Uterus (tissue), 4 donors: ENCODE measurements around the gene MYG1. TPM values are rescaled to one million over a fixed set of nuclear protein-coding genes. Genes with fewer than 3 reads are reported as not detected.

ENCODE experiments used
- DNase-seq, 2 donors: peaks; one replicate each; pipeline ENCODE4 v3.0.0-alpha.2; 2019 to 2020
- H3K27ac ChIP-seq, 2 donors: fragments of 200-600 bp; sonication (generic); 1 replicate in 1 of 2; 2 replicates in 1 of 2; pipeline ENCODE4 v1.5.1; 2016 to 2018
- H3K27me3 ChIP-seq, 2 donors: fragments of 200-600 bp; sonication (generic); one replicate each; pipeline ENCODE4 v1.5.1; 2018 to 2019; ENCODE audit warnings: control low read depth in 1 of 2
- H3K36me3 ChIP-seq, 2 donors: fragments of 200-600 bp; sonication (generic); one replicate each; pipeline ENCODE4 v1.5.1; 2019; ENCODE audit warnings: control low read depth in 1 of 2
- H3K4me1 ChIP-seq, 2 donors: fragments of 200-600 bp; sonication (generic); one replicate each; pipeline ENCODE4 v1.5.1; 2018 to 2019; ENCODE audit warnings: control low read depth in 1 of 2
- H3K4me3 ChIP-seq, 2 donors: fragments of 200-600 bp; sonication (generic); 1 replicate in 1 of 2; 2 replicates in 1 of 2; pipeline ENCODE4 v1.5.1; 2018 to 2019; ENCODE audit warnings: mild to moderate bottlenecking in 1 of 2
- H3K9me3 ChIP-seq, 2 donors: fragments of 200-600 bp; sonication (generic); one replicate each; pipeline ENCODE4 v1.5.1; 2019; ENCODE audit warnings: control low read depth in 1 of 2
- POLR2A ChIP-seq, 2 donors: fragments of 450-650 bp; IDR thresholded peaks; one replicate each; pipeline ENCODE4 v1.6.1; 2016; ENCODE audit warnings: antibody characterized with exemption in 2 of 2, mild to moderate bottlenecking in 1 of 2, moderate library complexity in 1 of 2
- intact Hi-C: fragments of 100-400 bp; cut with DNase I; formaldehyde crosslinking; loops from one replicate; pipeline ENCODE4 v1.15.1; 2023; ENCODE audit warnings: low total_unique reads
- total RNA-seq, 4 donors: library from RNA; depleted of rRNA in 3 of 4; stranded (reverse); fragments of >200 nt in 3 of 4; gene quantifications; one replicate each; pipeline versions ENCODE4 v1.1.0 to v1.2.4, GENCODE V29; 2014 to 2023
- TF ChIP-seq, protein P1 (sequence below), 4 experiments: fragments of 200-600 bp in 2 of 4; fragments of 450-650 bp in 2 of 4; sonication (generic) in 2 of 4; IDR thresholded peaks; one replicate each; pipeline ENCODE4 v1.5.1; 2016 to 2019; ENCODE audit warnings: antibody characterized with exemption in 4 of 4, mild to moderate bottlenecking in 2 of 4, moderate library complexity in 1 of 4
- donor health status: DM: yes; HTN: yes; CAD: no.

The MYG1 gene
- total RNA-seq, 4 donors from 2014 or later = 10.2 to 59.3 (median 33.9) TPM

DNA sequence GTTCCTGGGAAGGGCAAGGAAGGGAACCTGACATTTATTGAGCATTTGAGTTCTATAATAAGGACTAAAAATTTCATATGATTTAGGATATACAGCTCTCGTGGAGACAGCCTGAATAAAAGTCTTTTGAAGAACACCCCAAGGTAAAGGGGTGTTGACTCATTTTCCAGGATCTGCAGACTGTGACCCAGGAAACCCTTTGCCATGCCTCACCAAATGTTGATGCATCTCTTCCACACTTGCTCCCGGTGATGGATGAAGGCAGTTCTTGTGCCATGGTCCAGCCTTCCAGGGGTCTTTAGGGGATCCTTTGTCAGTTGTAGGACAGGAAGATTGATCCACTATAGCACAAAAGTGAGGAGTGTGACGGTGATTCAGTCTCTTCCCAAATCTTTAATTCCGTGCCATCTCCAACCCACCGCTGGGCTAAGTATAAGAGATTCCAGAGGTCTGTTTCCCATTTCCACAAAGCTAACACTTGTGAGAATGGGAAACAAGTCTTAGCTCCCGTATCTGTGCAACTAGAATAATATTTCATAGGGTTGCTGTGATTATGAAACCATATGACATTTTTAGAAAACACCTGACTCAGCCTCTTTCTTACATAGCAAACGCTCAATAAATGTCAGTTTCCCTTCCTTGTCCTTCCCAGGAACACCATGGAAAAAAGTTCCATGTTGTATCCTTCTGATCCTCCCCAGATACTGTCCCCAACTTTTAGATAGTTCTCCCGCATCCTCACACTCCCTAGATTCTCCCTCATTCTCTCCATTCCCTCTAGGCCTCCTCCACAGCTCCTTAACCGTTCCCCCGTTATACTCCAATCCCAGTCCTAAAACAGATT, 21.1 kb downstream of the MYG1 start:
- no peak for DNase-seq
- intact Hi-C loops = no loop called here
- peak overlapping the region; percentile 88 to 89 for H3K27ac ChIP-seq

DNA sequence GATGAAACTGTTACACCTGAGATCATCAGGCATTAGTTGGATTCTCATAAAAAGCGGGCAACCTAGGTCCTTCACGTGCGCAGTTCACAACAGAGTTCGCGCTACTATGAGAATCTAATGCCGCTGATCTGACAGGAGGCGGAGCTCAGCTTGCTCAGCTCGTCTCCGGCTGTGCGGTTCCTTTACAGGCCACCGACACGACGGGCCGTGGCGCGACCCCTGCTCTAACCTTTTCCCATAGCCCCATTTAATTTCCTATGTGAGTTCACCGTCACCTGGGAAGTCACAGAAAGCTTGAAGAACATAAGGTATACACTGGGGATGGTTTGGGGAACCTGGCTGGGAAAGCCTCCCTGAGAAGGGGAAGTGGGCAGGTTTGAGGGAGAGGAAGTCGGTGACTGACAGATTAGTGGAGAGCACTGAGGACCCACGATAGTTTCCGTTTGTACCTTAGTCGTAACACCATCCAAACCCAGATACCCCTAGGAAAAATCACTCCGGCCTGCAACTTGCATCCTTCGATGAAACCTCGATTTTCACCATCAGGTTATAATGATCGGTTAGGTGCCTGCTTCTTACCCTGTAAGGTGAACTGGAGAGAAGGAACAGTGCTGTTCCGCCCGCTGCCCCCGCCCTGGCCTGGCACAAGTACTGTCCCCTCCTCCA, 24.8 kb downstream of the MYG1 start:
- Histone ChIP-seq H3K27ac (peak overlapping the region; percentile 95 to 99), H3K27me3 (no peaks in the 10 kb centered on the region), H3K4me1 (peaks cover 0 to 3% of the 10 kb centered on the region in 2 donors), H3K9me3 (no peaks in the 10 kb centered on the region), H3K36me3 (no peaks in the 10 kb centered on the region), H3K4me3 (peak overlapping the region; percentile 67 to 70)
- DNase-seq = peak; percentile 28 to 38
- TF ChIP-seq, protein P1, sequence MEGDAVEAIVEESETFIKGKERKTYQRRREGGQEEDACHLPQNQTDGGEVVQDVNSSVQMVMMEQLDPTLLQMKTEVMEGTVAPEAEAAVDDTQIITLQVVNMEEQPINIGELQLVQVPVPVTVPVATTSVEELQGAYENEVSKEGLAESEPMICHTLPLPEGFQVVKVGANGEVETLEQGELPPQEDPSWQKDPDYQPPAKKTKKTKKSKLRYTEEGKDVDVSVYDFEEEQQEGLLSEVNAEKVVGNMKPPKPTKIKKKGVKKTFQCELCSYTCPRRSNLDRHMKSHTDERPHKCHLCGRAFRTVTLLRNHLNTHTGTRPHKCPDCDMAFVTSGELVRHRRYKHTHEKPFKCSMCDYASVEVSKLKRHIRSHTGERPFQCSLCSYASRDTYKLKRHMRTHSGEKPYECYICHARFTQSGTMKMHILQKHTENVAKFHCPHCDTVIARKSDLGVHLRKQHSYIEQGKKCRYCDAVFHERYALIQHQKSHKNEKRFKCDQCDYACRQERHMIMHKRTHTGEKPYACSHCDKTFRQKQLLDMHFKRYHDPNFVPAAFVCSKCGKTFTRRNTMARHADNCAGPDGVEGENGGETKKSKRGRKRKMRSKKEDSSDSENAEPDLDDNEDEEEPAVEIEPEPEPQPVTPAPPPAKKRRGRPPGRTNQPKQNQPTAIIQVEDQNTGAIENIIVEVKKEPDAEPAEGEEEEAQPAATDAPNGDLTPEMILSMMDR (IDR thresholded peaks at IDR 0.05) = no peak
- no peak for TF ChIP-seq POLR2A (IDR thresholded peaks at IDR 0.05)
- intact Hi-C loops = no loop called here

More for the DNA sequence above, 21.1 kb downstream of the MYG1 start:
- Histone ChIP-seq H3K9me3 (no peaks in the 10 kb centered on the region), H3K4me1 (peaks cover 0 to 3% of the 10 kb centered on the region in 2 donors), H3K27me3 (no peaks in the 10 kb centered on the region), H3K4me3 (peak overlapping the region; percentile 52 to 71), H3K36me3 (no peaks in the 10 kb centered on the region)
- no peak for TF ChIP-seq POLR2A (IDR thresholded peaks at IDR 0.05)
- TF ChIP-seq, protein P1 (IDR thresholded peaks at IDR 0.05) = no peak

DNA sequence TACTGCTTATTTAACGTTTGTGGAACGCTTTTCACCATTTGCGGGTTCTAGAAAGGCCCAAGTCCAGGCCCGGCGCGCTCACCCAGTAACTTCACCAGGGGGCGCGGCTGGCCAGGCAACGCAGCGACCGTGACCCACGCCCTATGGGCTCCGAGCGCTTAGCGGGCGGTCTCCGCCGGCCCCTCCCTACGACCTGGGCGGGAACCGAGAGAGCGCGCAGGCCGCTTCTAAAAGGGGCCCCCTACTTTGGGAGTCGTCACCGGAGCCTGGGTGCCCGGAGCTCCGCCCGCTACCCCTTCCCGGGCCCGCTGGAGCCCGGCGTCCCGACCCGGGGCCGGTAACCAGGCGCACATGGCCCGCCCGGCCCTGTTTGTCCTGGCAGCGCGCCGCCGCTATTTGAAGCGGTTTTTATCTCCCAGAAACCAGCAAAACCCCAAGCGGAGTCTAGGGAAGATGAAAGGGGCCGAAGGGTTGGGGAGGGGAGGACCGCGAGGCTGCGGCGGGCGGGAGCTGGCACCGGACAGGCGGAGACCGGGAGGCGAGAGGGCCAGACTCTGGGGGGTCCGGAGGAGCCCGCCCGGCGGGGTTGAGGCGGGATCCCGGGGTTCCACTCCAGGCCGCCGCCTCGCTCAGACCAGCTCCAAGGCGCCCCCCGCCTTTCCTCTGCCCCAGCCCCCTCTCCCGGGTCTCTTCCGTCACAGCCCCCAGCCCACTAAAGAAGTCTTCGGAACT, 25.4 kb downstream of the MYG1 start:
- peaks cover 0 to 3% of the 10 kb centered on the region in 2 donors for H3K4me1 ChIP-seq
- DNase-seq = peak; percentile 93 to 94
- TF ChIP-seq POLR2A (IDR thresholded peaks at IDR 0.05) = peak; percentile 86 to 94
- TF ChIP-seq, protein P1 (IDR thresholded peaks at IDR 0.05) = peak; percentile 87 to 97 (median 92)
- H3K36me3 ChIP-seq = no peaks in the 10 kb centered on the region
- no peaks in the 10 kb centered on the region for H3K9me3 ChIP-seq
- peak overlapping the region; percentile 95 to 99 for H3K27ac ChIP-seq
- peak overlapping the region; percentile 67 to 70 for H3K4me3 ChIP-seq
- intact Hi-C loops = no loop called here
- no peaks in the 10 kb centered on the region for H3K27me3 ChIP-seq

DNA sequence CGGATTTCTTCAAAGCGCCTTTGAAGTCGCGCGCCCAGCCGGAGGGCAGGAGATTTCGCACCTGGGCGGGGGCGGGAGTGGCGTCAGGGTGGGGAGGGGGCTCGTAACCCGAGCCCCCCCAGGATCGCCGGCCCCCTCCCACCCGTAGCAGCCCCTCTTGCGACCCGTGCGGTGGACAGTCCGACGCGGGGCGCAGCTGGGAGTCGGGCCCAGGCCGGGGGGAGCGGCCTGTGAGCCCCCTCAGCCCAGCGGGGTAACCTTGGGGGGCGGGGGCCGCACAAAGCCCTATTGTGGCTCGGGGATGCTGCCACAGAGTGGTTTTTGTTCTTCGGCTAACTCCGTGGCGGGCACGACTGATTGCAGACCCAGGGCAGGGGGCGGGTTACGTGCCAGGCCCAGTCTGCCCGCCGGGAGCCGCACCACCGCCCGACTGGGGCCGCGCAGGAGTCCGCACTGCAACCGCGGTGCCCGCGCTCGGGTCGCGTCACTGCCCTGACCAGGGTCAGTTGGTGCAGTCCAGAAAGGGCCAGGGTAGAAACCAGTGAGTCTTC, 26.1 kb downstream of the MYG1 start:
- Histone ChIP-seq H3K27me3 (no peaks in the 10 kb centered on the region), H3K4me1 (peaks cover 0 to 3% of the 10 kb centered on the region in 2 donors), H3K9me3 (no peaks in the 10 kb centered on the region), H3K27ac (peak overlapping the region; percentile 95 to 99), H3K4me3 (peak overlapping the region; percentile 67 to 70), H3K36me3 (no peaks in the 10 kb centered on the region)
- DNase-seq = peak; percentile 42 to 45
- intact Hi-C loops = no loop called here
- peak in 1 of 2 donors; percentile 26 for TF ChIP-seq POLR2A (IDR thresholded peaks at IDR 0.05)
- TF ChIP-seq, protein P1 (IDR thresholded peaks at IDR 0.05) = peak in 1 of 4 experiments; percentile 35
